ENCODE data around the gene EMP1. TPM values are rescaled to one million over a fixed set of nuclear protein-coding genes. Genes with fewer than 3 reads are reported as not detected.

The EMP1 gene
- polyA plus RNA-seq, 2 of the 4 experiments (the other 2 are of a cell fraction) = 17.3 to 21.2 TPM

GRCh38 chr12:13223941-13224340 lies 27.4 kb downstream of the EMP1 start:
- ChIA-PET POLR2A (interaction anchor here (1.1 kb wide), 1 partner anchor 123 kb away, joined by 8 read pairs; no protein-coding TSS in a partner anchor), CTCF (interaction anchor here (0.7 to 9.7 kb wide), 3 partner anchors 13 to 943 kb away, joined by 3 to 145 read pairs (median 3); no protein-coding TSS in a partner anchor)
- H3K4me1 ChIP-seq = peaks cover 31% of the 10 kb centered on the region
- peak overlapping the region; percentile 71 for H3K4me2 ChIP-seq
- 61% methylated on average over 3 of the region's 3 CpGs for WGBS (ENCODE audit: missing lambda C conversion rate)
- no peak overlapping the region for H3K4me3 ChIP-seq
- ATAC-seq (no peak), DNase-seq (ENCODE audit: low read depth in 1 of 2, low spot score in 1 of 2) (no peak), FAIRE-seq (no peak)
- H3K27ac ChIP-seq = peak overlapping the region; percentile 66 to 69
- no peak for TF ChIP-seq FOSB (CRISPR knock-in tag; IDR thresholded peaks at IDR 0.05)
- no peak for TF ChIP-seq TP53 (CRISPR knock-in tag; IDR thresholded peaks at IDR 0.05)
- TF ChIP-seq HDAC2 (IDR thresholded peaks at IDR 0.05) = no peak
- TF ChIP-seq MAFK (IDR thresholded peaks at IDR 0.05; ENCODE audit: partially characterized antibody) = no peak
- no peak for TF ChIP-seq USF2 (IDR thresholded peaks at IDR 0.05)
- no peak for TF ChIP-seq TFCP2L1 (CRISPR knock-in tag; IDR thresholded peaks at IDR 0.05)
- peaks cover 7% of the 10 kb centered on the region; the same call in 1 of the 3 replicates for H3K9me3 ChIP-seq

GRCh38 chr12:13227191-13227590 lies 30.7 kb downstream of the EMP1 start:
- CTCF ChIA-PET = interaction anchor here (0.6 to 9.7 kb wide), 3 partner anchors 8 to 212 kb away, joined by 3 to 145 read pairs (median 8); no protein-coding TSS in a partner anchor
- Histone ChIP-seq H3K27ac (0 out of 6 replicates have a peak overlapping the region, but pooled peaks of 1 of the 2 experiments have one; percentile 5), H3K4me2 (no peak overlapping the region), H3K9me3 (no peaks in the 10 kb centered on the region), H3K4me1 (peaks cover 23% of the 10 kb centered on the region), H3K4me3 (no peak overlapping the region)
- POLR2A ChIA-PET = no interaction called here
- ATAC-seq = no peak
- no peak for FAIRE-seq
- TF ChIP-seq USF2 (IDR thresholded peaks at IDR 0.05) = no peak
- no peak for TF ChIP-seq HOXA7 (CRISPR knock-in tag; IDR thresholded peaks at IDR 0.05)
- TF ChIP-seq TFCP2L1 (CRISPR knock-in tag; IDR thresholded peaks at IDR 0.05) = no peak
- no peak for TF ChIP-seq E2F6 (IDR thresholded peaks at IDR 0.05; ENCODE audit: borderline replicate concordance, low read depth)
- no peak for DNase-seq (ENCODE audit: low read depth in 1 of 2, low spot score in 1 of 2)
- WGBS (ENCODE audit: missing lambda C conversion rate) = 65% methylated on average over 7 of the region's 7 CpGs

- ChIA-PET POLR2A (no interaction called here), CTCF (interaction anchor here (0.8 to 1.0 kb wide), 3 partner anchors 16 to 239 kb away, joined by 3 read pairs; no protein-coding TSS in a partner anchor)
- DNase-seq (ENCODE audit: low read depth in 1 of 2, low spot score in 1 of 2) (no peak), ATAC-seq (no peak), FAIRE-seq (no peak)
- 74% methylated on average over 7 of the region's 7 CpGs for WGBS (ENCODE audit: missing lambda C conversion rate)
- Histone ChIP-seq H3K4me2 (no peak overlapping the region), H3K9me3 (no peaks in the 10 kb centered on the region), H3K4me1 (peaks cover 9% of the 10 kb centered on the region), H3K27ac (no peak overlapping the region), H3K4me3 (no peak overlapping the region)
- no peak for TF ChIP-seq POLR2AphosphoS2 (conservative IDR thresholded peaks at IDR 0.05; ENCODE audit: low read length)
- TF ChIP-seq JUNB (IDR thresholded peaks at IDR 0.05) = no peak
- no peak for TF ChIP-seq MAFK (IDR thresholded peaks at IDR 0.05; ENCODE audit: partially characterized antibody)
- no peak for TF ChIP-seq RNF2 (IDR thresholded peaks at IDR 0.05; ENCODE audit: borderline replicate concordance, low read depth)
- TF ChIP-seq CHD2 (IDR thresholded peaks at IDR 0.05; ENCODE audit: low read length, partially characterized antibody) = no peak
- no peak for TF ChIP-seq KDM1A (IDR thresholded peaks at IDR 0.05; ENCODE audit: low read depth)
- TF ChIP-seq POLR2A (IDR thresholded peaks at IDR 0.05; ENCODE audit: low read length) = no peak
- no peak for TF ChIP-seq HEYL (CRISPR knock-in tag; IDR thresholded peaks at IDR 0.05)
- TF ChIP-seq CHD4 (IDR thresholded peaks at IDR 0.05; ENCODE audit: borderline replicate concordance) = no peak
- no peak for TF ChIP-seq RAD21 (conservative IDR thresholded peaks at IDR 0.05 in 1 of 2, IDR thresholded peaks at IDR 0.05 in 1 of 2)
- no peak for TF ChIP-seq ZFP36 (IDR thresholded peaks at IDR 0.05; ENCODE audit: borderline replicate concordance, partially characterized antibody)
- TF ChIP-seq EHMT2 (IDR thresholded peaks at IDR 0.05; ENCODE audit: low read depth) = no peak
- TF ChIP-seq BHLHE40 (IDR thresholded peaks at IDR 0.05; ENCODE audit: low read depth, low read length) = no peak
- TF ChIP-seq ESRRA (IDR thresholded peaks at IDR 0.05; ENCODE audit: borderline replicate concordance, low read length) = no peak
- TF ChIP-seq PBX3 (IDR thresholded peaks at IDR 0.05) = no peak
- TF ChIP-seq GATA3 (IDR thresholded peaks at IDR 0.05; ENCODE audit: borderline replicate concordance) = no peak
- TF ChIP-seq CEBPB (IDR thresholded peaks at IDR 0.05) = no peak
- TF ChIP-seq TFCP2L1 (CRISPR knock-in tag; IDR thresholded peaks at IDR 0.05) = no peak
Measured at GRCh38 chr12:13228579-13228978, 32.1 kb downstream of the EMP1 start.
